ENCODE measurements around the gene NPC2. TPM values are rescaled to one million over a fixed set of nuclear protein-coding genes. Genes with fewer than 3 reads are reported as not detected.

Gene NPC2
- total RNA-seq, 1 donor from 2014 or later, result 247 TPM

DNA sequence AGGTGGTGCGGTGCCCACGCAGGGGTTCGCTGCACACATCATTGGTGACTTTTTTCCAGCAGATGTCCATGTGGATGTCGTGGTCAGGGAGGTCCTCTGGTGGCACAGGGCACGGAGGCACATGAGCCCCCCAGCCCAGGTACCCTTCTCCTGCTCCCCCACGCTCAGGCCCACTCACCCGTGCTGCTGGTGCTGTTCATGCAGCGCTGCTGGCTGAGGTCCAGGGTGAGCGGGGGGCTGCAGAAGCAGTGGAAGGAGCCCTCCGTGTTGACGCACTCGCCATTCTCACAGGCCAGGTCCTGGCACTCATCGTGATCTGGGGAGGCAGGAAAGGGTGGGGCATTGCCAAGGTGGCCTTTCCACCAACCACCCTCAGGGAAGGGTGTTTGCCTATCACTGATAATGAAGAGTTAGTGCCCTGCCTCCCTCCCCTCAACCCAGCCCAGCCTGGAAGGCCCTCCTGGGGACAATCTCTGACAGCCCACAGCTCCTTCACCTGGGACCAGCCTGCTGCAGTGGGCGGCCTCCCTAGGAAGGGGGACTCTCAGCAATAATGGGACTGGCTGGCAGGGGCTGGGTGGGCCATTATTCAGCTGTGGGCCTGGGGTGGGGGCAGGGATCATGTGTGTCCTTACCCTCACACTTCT is 10.3 kb upstream of the NPC2 start:
- no peak for DNase-seq (ENCODE audit: low read depth)

DNA sequence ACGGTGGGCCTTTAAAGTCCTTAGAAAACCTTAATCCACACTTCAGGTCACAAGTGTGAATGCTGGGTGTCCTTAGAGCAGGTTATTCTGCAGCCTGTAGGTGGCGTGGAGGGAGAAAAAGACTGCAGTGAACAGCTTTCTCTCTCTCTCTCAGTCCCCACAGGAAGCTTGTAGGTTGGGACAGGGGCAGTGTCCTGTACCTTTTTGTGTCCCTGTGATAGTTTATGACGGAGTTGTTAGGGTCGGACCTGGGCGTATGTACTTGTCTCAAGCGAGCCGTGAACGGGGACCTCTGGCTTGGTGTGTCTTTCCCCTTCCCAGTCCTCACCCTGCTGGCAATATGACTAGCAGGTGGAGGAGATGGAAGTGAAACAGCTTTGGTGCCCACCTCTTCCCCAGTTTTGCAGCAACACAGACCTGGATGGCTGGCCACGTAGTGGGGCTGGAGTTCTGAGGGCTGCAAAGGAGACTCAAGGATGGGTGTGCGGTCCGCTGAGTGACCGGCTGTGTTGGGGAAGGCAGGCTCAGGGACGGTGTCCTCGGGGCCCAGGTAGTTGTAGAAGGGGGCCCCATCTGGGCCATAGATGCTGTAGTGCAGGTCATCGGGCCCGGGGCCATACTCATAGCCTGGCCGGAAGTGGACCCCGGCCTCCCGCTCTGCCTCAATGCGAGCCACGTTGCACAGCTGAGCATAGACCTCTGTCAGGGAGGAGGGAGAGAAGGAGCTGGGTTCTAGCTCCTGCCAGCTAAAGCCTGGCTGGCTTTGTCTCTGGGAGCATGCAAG is 9.3 kb upstream of the NPC2 start:
- peak; percentile 59 for DNase-seq (ENCODE audit: low read depth)

DNA sequence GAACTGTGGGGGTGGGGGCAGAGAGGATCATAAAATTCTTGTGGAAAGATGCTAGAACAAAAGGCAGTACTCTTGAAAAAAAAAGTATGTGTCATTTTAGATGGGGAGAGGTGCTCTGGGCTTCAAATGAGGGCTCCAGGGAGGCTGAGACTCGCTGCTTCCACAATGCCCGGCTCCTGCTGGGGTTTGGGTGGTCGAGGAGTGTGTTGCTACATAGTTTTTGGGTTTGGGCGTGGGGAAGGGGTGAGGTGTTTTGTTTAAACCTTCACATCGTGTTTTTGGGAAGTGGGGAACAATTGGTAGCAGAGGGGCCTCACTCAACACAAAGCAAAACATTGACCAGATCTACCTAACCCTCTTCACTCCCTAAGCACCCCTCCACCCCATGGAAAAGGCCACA is 8.6 kb upstream of the NPC2 start:
- no peak for DNase-seq (ENCODE audit: low read depth)

GRCh38 chr14:74501135-74501614 is 8.1 kb upstream of the NPC2 start:
- DNase-seq (ENCODE audit: low read depth), result peak; percentile 49

- DNase-seq (ENCODE audit: low read depth), result no peak
Observed at GRCh38 chr14:74500417-74501134, 7.5 kb upstream of the NPC2 start.

DNA sequence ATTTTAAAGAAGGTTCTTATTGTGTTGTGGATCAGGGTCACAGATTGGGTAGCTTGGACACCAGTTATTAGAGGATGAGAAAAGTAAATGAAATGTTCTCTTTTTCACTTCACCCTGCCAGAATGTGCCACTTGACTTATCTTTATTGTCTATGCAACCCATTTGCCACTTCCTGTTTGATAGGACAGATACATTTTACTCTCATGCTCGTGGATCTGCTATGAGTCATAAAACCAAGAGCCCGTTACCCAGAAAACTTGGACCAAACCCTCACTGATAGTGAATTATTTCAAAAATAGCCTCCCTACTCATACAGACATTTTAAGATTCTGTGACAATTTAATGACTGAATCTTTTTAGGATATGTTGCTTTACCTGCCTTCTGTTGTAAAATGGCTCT is 2.3 kb upstream of the NPC2 start:
- peak; percentile 29 for DNase-seq (ENCODE audit: low read depth)

DNA sequence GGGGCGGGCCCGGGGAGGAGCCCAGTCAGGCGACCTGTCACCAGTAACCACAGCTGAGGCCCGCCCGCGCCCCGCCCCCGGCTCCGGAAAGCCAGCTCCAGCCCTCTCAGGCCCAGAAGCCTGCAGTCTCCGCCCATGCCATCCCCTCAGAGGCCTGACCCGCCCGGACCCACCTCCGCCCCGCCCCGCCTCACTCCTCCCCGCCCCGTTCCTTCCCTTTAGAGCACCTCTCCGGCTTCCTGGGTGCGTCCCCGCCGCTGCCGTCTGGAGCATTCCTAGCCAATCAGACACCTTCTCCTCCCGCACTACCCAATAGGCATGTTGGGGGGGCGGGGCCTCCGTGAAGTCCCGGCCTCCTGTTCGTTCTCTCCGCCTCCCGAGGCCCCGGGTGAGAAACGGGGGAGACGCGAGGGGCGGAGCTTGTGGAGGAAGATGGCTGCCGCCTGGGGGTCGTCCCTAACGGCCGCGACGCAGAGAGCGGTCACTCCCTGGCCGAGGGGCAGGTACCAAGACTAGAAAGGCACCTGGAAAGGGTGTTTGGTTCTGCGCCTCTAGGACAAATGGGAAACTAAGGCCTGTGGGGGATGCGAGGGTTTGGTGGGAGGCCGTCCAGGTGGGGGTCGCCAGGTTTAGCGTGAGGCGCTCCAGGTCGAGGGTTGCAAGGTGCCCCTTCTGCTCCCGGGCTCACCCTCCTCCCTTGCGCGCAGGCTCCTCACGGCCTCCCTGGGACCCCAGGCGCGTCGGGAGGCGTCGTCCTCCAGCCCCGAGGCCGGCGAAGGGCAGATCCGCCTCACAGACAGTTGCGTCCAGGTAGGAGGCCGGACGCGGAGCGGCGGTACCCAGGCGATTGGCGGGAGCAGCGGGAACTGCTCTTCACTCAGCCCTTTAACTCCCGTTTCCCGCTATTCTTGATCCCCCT is 497 bp upstream of the NPC2 start, which contains the start of gene ISCA2:
ISCA2 (plus strand) TSS at position 423 of the 919 bp plus-strand sequence; CDS start at position 433, 10 bp downstream.
- DNase-seq (ENCODE audit: low read depth), result peak; percentile 97

GRCh38 chr14:74491956-74492775 is 939 bp downstream of the NPC2 start:
- peak; percentile 51 for DNase-seq (ENCODE audit: low read depth)

DNA sequence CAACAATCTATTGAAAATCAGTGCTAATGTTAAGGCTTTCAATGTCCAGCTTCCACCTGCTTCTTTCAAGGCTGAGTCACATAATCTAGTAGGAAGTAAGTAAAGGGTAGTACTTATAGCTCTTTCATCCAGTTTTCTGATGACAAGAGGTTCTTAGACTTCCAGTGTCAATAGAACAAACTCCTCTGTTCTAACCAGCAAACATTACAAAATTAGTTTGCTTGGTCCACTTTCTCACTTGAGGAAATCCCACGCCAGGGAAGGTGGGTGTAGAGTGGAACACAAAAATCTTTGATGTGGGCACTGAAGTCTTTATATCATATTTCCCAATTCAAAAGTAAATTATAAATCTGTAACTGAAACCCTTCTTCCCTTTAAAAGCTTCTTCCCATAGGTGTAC is 2.6 kb downstream of the NPC2 start:
- DNase-seq (ENCODE audit: low read depth), result no peak

DNA sequence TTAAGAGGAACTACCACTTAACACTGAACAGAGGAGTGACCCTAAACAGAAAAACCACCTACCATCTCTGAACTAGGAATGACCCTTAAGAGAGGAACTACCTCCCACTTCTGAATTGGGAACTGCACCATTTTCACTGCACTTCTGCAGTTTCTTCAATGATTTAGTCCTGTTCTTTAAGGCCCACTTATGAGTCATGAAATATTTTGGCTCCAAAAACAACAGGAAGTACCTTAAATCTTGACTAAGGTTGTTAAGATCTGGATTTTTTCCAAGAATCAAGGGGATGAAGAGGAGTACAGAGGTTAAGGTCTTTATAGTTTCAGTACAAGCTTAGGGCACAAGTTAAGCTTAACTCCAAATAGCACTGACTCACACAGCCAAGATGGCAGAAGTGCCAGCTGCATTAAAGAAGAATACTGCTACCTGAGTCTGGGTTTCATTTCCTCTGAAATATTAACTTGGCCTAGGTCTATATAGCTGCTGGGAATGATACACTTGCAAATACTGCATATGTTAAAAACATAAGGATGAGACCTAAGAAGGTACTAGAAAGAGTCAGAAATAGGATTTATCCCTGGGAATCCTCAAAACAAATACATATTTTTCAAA is 4.2 kb downstream of the NPC2 start:
- peak; percentile 92 for DNase-seq (ENCODE audit: low read depth)

- DNase-seq (ENCODE audit: low read depth), result no peak
Observed at GRCh38 chr14:74486164-74486563, 6.9 kb downstream of the NPC2 start.

DNA sequence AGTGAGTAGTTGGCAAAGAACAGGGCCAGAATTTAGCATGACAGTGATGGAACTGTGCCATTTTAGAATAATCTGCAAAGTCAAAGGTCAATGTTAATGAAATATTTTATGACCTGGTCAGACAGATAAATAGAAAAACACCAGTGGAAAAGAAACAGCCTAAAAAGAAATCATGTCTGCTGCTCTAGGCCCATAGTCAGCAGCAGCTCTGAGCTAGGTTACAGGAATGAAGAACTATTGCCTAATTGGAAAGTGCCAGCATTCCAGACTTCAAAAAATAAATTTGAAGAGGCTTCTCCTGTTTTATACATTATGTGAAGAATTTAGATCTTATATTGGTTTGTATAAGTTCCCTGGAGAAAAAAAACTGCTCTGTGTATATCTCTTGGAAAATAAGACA is 9.8 kb downstream of the NPC2 start:
- no peak for DNase-seq (ENCODE audit: low read depth)

DNA sequence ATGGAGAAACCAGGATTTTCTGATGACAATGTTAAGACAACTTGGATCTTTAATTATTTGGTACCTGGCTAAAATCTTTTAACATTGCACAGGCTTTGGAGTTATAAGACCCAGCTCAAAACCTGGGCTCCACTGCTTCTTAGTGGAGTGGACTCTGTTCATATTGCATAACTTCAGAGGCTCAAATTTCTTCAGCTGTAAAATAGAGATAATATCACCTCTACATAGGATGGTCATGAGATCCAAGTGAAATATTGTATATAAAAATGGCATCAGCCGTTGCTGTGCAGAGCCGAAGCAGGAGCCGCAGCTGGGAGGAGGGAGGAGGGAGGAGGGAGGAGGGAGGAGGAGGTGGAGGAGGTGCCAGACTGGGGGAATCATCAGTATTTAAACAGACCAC is 10.5 kb downstream of the NPC2 start:
- no peak for DNase-seq (ENCODE audit: low read depth)

DNA sequence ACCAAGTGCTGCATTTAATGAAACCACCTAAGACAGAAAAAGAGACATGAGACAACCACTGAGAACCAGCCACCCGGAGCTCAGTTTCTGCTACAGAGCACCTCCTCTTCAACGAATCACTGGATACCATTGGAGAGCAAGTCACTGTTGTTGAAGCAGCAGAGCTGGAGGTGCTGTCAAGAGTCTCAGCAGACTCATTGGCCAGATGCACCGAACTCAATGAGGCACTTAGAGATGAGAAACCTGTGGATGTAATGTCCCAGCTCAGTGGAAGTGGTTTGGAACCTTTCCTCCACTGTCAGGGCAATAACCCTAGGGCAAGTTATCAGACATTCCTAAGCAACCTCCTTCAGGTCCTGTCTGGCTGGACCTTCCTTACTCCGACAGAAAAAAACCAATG is 13.1 kb downstream of the NPC2 start:
- no peak for DNase-seq (ENCODE audit: low read depth)

GRCh38 chr14:74478996-74479635 is 14.0 kb downstream of the NPC2 start:
- DNase-seq (ENCODE audit: low read depth), result peak; percentile 43

DNA sequence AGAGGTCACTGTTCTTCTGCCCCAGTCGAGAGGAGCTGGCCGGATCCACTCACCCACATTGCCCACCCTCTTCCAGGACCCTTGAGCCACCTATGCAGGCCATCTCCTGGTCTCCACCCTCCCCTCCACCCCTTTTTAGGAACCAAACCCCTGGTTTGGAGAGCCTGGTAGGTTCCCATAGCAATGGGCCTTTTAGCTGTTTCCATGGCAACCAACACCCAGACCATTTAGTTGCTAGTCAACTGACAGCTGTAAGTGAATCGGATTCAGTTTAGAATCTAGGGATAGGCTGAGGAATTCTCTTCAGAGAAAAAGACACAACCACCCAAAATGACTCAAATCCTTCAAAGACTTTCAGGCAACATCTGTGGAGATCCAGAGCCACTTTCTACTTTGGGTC is 16.5 kb downstream of the NPC2 start:
- no peak for DNase-seq (ENCODE audit: low read depth)

DNA sequence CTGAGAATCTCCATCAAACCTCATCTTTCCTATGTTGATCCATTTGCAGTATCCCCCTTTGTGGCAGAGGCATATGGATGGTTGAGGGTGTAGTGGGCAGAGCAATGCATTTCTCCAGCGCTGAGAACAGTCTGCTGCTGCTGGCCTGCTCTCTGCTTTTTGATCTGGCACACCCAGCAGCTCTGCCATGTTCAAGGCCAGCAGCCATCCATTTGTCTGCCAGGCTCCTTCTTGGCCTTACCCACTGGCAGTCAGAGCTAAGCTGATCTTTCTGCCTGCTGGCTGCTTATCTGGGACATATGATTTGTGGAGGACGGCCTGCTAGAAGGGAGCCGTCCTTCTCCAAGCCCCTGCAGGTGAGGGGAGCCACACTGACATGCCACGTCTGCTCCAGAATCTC is 17.0 kb downstream of the NPC2 start:
- no peak for DNase-seq (ENCODE audit: low read depth)

GRCh38 chr14:74475678-74476077 is 17.4 kb downstream of the NPC2 start:
- peak; percentile 88 for DNase-seq (ENCODE audit: low read depth)

GRCh38 chr14:74474376-74474775 is 18.7 kb downstream of the NPC2 start:
- DNase-seq (ENCODE audit: low read depth), result no peak

DNA sequence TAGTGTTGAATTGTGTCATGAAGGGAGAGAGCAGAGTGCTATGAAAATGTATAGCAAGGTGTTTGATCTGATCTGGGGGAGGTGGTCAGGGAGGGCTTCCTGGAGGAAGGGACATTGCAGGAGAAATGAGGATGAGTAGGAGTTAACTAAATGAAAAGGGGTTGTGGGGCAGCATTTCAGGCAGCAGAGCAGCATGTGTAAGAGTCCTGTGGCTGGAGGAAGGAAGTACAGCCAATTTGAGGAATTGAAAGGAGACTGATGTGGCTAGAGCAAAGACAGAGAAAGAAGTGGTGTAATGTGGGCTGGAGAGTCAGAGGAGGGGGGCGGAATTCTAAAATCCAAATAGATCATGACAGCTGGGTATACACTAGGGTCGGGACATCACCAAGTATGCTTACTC is 20.5 kb downstream of the NPC2 start:
- no peak for DNase-seq (ENCODE audit: low read depth)

Measured in renal cortical epithelial cell (primary cell).